Measurements from ENCODE around the gene CTSH. TPM values are rescaled to one million over a fixed set of nuclear protein-coding genes. Genes with fewer than 3 reads are reported as not detected.

The CTSH gene
- total RNA-seq, 4 donors from 2014 or later, result 65.5 to 101 (median 76.6) TPM

DNA sequence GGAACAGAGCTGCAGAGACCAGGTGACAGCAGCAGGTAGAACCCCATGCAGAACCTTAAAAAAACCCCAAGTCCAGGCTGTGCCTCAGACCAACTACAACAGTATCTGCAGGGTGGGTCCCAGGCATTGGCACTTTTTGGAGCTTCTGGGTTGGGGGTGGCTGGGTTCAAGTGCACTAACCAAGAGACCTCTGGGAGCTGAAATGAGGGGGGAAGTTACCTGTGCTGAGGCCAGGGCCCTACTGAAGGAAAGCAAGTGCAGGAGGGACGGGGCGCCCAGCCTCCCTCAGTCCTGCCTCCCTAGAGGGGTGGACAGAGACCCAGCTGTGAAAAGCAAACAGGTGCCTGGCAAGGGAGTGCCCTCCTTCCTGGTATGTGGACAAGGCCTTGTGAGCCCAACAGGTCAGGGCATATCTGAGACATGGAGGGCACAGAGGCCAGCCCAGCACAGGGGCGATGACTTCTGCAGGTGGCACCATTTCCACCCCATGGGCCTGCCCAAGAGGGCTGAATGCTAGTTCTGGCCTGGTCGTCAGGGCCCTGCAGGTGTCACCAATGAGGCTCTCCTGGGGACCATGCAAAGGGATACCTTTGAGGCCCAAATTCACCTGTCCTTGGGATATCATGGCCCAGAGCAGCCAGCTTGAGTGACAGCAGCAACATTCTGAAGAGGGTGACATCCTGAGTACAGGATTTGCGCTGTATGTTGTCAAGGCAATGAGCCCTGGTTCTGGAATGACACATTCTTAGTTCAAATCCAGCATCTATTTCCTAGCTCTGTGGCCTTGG lies 18.7 kb downstream of the CTSH start:
- peaks cover 0 to 89% of the 10 kb centered on the region in 2 donors for H3K36me3 ChIP-seq
- H3K4me1 ChIP-seq, result peaks cover 0 to 14% (median 0%) of the 10 kb centered on the region in 3 donors
- TF ChIP-seq, protein P1, sequence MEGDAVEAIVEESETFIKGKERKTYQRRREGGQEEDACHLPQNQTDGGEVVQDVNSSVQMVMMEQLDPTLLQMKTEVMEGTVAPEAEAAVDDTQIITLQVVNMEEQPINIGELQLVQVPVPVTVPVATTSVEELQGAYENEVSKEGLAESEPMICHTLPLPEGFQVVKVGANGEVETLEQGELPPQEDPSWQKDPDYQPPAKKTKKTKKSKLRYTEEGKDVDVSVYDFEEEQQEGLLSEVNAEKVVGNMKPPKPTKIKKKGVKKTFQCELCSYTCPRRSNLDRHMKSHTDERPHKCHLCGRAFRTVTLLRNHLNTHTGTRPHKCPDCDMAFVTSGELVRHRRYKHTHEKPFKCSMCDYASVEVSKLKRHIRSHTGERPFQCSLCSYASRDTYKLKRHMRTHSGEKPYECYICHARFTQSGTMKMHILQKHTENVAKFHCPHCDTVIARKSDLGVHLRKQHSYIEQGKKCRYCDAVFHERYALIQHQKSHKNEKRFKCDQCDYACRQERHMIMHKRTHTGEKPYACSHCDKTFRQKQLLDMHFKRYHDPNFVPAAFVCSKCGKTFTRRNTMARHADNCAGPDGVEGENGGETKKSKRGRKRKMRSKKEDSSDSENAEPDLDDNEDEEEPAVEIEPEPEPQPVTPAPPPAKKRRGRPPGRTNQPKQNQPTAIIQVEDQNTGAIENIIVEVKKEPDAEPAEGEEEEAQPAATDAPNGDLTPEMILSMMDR (IDR thresholded peaks at IDR 0.05), result no peak
- TF ChIP-seq POLR2A (IDR thresholded peaks at IDR 0.05) (no peak), EP300 (IDR thresholded peaks at IDR 0.05) (no peak), POLR2AphosphoS5 (IDR thresholded peaks at IDR 0.05) (no peak)
- no peak for ATAC-seq
- no peak overlapping the region for H3K4me3 ChIP-seq
- H3K27me3 ChIP-seq, result no peaks in the 10 kb centered on the region
- H3K9me3 ChIP-seq, result no peaks in the 10 kb centered on the region
- no peak overlapping the region for H3K27ac ChIP-seq
- WGBS, 2 donors (ENCODE audit: low coverage in 1 of 2), result 33% methylated on average over 1 of the region's 5 CpGs; no CpG with 5 or more reads in 1 of the 2 donors

DNA sequence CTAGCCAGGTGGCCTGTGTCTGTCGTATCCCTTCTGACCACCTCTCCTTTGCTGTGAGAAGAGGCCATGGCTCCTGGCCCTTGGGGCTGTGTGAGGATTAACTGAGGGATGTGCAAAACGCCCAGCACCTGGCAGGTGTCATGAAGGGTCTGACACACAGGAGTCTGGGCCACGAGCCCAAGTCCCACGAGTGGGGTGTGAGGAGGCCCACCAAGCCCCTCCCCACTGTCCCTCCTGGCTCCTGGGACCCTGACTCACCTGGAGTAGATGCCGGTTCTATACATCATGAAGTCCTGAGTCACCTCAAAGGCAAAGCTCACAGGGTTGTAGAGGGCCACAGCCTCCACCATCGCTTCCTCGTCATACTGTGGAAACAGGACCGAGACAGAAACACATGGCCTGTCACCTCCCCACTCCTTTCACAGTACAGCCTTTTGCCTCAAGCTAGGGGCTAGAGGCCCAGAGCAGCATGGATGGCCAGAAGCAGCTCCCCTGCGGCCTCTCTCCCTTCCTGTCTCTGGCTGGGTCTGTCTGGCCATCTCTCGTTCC lies 19.7 kb downstream of the CTSH start:
- Histone ChIP-seq H3K36me3 (peaks cover 0 to 91% of the 10 kb centered on the region in 2 donors), H3K4me3 (no peak overlapping the region), H3K27me3 (no peaks in the 10 kb centered on the region), H3K9me3 (no peaks in the 10 kb centered on the region), H3K27ac (no peak overlapping the region), H3K4me1 (peaks cover 0 to 6% (median 0%) of the 10 kb centered on the region in 3 donors)
- TF ChIP-seq, protein P1 (IDR thresholded peaks at IDR 0.05), result no peak
- TF ChIP-seq EP300 (IDR thresholded peaks at IDR 0.05) (no peak), POLR2AphosphoS5 (IDR thresholded peaks at IDR 0.05) (no peak), POLR2A (IDR thresholded peaks at IDR 0.05) (no peak)
- no peak for ATAC-seq
- 88 to 100% methylated on average over 2 to 4 of the region's 10 CpGs for WGBS, 2 donors (ENCODE audit: low coverage in 1 of 2)

DNA sequence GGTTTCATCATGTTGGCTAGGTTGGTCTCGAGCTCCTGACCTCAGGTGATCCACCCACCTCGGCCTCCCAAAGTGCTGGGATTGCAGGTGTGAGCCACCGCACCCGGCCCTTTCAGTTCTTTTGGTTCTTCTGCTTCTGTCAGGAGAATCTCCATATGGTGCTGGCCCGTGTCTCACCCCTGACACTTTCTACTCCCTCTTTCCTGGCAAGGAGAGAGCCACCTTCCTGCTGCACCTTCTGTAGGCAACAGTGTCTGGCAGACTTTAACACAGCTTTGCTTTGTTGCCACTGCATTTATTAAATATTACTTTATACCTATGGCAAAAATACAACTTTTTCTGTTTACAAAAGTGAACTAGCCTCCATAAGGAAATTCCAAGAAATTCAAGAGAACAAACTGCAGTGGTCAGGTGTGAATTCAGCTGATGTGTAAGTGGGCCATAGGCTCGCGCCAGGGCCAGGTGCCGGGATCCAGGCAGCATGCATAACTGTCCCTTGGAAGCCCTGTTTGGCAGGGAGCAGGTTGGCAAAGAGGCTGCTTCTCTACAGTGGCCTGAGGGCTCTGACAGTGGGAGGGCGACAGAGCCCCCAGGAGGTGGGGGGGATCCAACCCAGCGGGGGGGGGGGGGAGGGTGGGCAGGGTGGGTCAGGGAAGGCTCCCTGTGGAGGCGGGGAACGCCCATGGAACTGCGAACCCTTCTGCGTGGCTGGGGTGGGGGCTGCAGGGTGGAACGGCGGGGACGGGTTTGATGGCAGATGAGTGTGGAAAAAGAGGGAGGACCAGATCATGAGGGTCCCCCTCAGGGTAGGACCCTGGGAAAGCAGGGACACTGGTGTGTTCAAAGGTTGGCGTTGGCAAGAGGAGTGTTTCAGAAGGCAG lies 21.1 kb downstream of the CTSH start:
- peaks cover 0 to 93% of the 10 kb centered on the region in 2 donors for H3K36me3 ChIP-seq
- no peaks in the 10 kb centered on the region for H3K9me3 ChIP-seq
- H3K4me3 ChIP-seq, result no peak overlapping the region
- TF ChIP-seq POLR2A (IDR thresholded peaks at IDR 0.05) (no peak), EP300 (IDR thresholded peaks at IDR 0.05) (no peak), POLR2AphosphoS5 (IDR thresholded peaks at IDR 0.05) (no peak)
- TF ChIP-seq, protein P1 (IDR thresholded peaks at IDR 0.05), result no peak
- H3K27me3 ChIP-seq, result no peaks in the 10 kb centered on the region
- no peak for ATAC-seq
- peaks cover 0 to 6% (median 0%) of the 10 kb centered on the region in 3 donors for H3K4me1 ChIP-seq
- no peak overlapping the region for H3K27ac ChIP-seq
- WGBS, 2 donors (ENCODE audit: low coverage in 1 of 2), result 89 to 95% methylated on average over 4 to 5 of the region's 18 CpGs

DNA sequence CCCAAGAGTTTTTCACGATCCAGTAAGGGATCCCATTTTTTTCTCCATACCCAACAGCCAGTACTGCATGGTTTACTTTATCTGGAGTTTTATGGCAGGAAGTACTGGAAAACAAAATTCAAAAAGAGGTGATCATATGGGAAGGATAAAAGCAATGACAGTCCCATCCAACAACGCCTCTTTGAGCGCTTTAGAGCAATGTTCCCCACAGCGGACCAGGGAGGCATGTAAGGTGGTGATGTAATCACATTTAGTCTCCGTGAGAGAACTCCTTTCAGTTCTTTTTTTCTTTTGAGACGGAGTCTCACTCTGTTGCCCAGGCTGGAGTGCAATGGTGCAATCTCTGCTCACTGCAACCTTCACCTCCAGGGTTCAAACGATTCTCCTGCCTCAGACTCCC lies 21.8 kb downstream of the CTSH start:
- TF ChIP-seq, protein P1 (IDR thresholded peaks at IDR 0.05), result no peak
- TF ChIP-seq EP300 (IDR thresholded peaks at IDR 0.05) (no peak), POLR2AphosphoS5 (IDR thresholded peaks at IDR 0.05) (no peak)
- Histone ChIP-seq H3K9me3 (no peaks in the 10 kb centered on the region), H3K27me3 (no peaks in the 10 kb centered on the region), H3K27ac (no peak overlapping the region), H3K4me1 (peaks cover 0 to 12% (median 0%) of the 10 kb centered on the region in 3 donors), H3K4me3 (no peak overlapping the region), H3K36me3 (peaks cover 0 to 97% of the 10 kb centered on the region in 2 donors)
- 66 to 73% methylated on average over 7 of the region's 7 CpGs for WGBS, 2 donors (ENCODE audit: low coverage in 1 of 2)
- ATAC-seq, result no peak

All from gastroesophageal sphincter (tissue), 4 donors.